Keratinocyte (primary cell): ENCODE results near the gene RBM4. TPM values are rescaled to one million over a fixed set of nuclear protein-coding genes. Genes with fewer than 3 reads are reported as not detected.

ENCODE experiments used
- DNase-seq: peaks from one replicate; pipeline ENCODE4 v3.0.0-alpha.2; 2011; ENCODE audit warnings: low read depth, missing footprints, low spot score
- FAIRE-seq: peaks from 2 replicates; lab custom pipeline; 2011; peaks lifted over from hg19 to GRCh38; lab: Jason Lieb, UNC
- H2AFZ ChIP-seq: 2 replicates; pipeline ENCODE4 v1.6.0; 2012; ENCODE audit warnings: low read length, control low read depth, inconsistent platforms; ENCODE audit not compliant: control insufficient read depth
- H3K27ac ChIP-seq: 2 replicates; pipeline ENCODE4 v1.5.1; 2011; ENCODE audit warnings: low read length; ENCODE audit not compliant: control insufficient read depth, insufficient read depth
- H3K27me3 ChIP-seq: 3 replicates; pipeline ENCODE4 v1.6.0; 2011; ENCODE audit warnings: low read length; ENCODE audit not compliant: control insufficient read depth, insufficient read depth; ENCODE audit errors: extremely low read depth
- H3K36me3 ChIP-seq, 2 experiments: 2 replicates in 1 of 2; 3 replicates in 1 of 2; pipeline ENCODE4 v1.5.1; 2011; ENCODE audit warnings: low read length in 2 of 2, mild to moderate bottlenecking in 1 of 2; ENCODE audit not compliant: control insufficient read depth in 2 of 2, insufficient read depth in 2 of 2; ENCODE audit errors: extremely low read depth in 1 of 2
- H3K4me1 ChIP-seq: 3 replicates; pipeline ENCODE4 v1.5.1; 2011; ENCODE audit warnings: low read length; ENCODE audit not compliant: control insufficient read depth, insufficient read depth; ENCODE audit errors: extremely low read depth
- H3K4me2 ChIP-seq: 3 replicates; pipeline ENCODE4 v1.6.0; 2011; ENCODE audit warnings: low read depth, low read length; ENCODE audit not compliant: control insufficient read depth, insufficient read depth; ENCODE audit errors: extremely low read depth
- H3K4me3 ChIP-seq, 3 experiments: fragments of 200-600 bp in 1 of 3; sonication (generic) in 1 of 3; 2 replicates in 2 of 3; 3 replicates in 1 of 3; pipeline ENCODE4 v1.5.1; 2011 to 2016; ENCODE audit warnings: low read length in 3 of 3, mild to moderate bottlenecking in 3 of 3, control low read depth in 2 of 3, inconsistent platforms in 1 of 3, low read depth in 1 of 3, mixed read lengths in 1 of 3, mixed run types in 1 of 3, moderate library complexity in 1 of 3; ENCODE audit not compliant: control insufficient read depth in 2 of 3, insufficient read depth in 2 of 3; ENCODE audit errors: extremely low read depth in 1 of 3
- H3K79me2 ChIP-seq: 2 replicates; pipeline ENCODE4 v1.6.0; 2012; ENCODE audit warnings: low read length; ENCODE audit not compliant: control insufficient read depth, insufficient read depth
- H3K9ac ChIP-seq: 3 replicates; pipeline ENCODE4 v1.6.0; 2011; ENCODE audit warnings: low read length; ENCODE audit not compliant: control insufficient read depth, insufficient read depth; ENCODE audit errors: extremely low read depth
- H3K9me1 ChIP-seq: 3 replicates; pipeline ENCODE4 v1.6.0; 2011; ENCODE audit warnings: low read length; ENCODE audit not compliant: control insufficient read depth, insufficient read depth; ENCODE audit errors: extremely low read depth
- H3K9me3 ChIP-seq: 2 replicates; pipeline ENCODE4 v1.5.1; 2012; ENCODE audit warnings: low read depth, low read length; ENCODE audit not compliant: control insufficient read depth
- H4K20me1 ChIP-seq: 3 replicates; pipeline ENCODE4 v1.6.0; 2011; ENCODE audit warnings: low read length; ENCODE audit not compliant: control insufficient read depth, insufficient read depth; ENCODE audit errors: extremely low read depth
- EZH2 ChIP-seq: IDR thresholded peaks from one replicate; pipeline ENCODE4 v1.6.1; 2012; ENCODE audit warnings: inconsistent platforms, mild to moderate bottlenecking, low read length, moderate library complexity
- dilution Hi-C: fragments of 300-500 bp; cut with MboI; formaldehyde crosslinking; loops from one replicate; pipeline ENCODE4 v1.7.0; 2020; ENCODE audit warnings: low sequenced_read_pairs; ENCODE audit not compliant: extremely low pct_ligation_motif_present
- polyA plus RNA-seq, 5 experiments: library from polyadenylated mRNA; depleted of rRNA in 3 of 5; stranded (reverse) in 3 of 5; stranded (forward) in 1 of 5; unstranded in 1 of 5; fragments of >200 nt; gene quantifications; 1 replicate in 1 of 5; 2 replicates in 3 of 5; 3 replicates in 1 of 5; pipeline versions ENCODE4 v1.2.1 to v1.2.3, GENCODE V29; 2011 to 2012; ENCODE audit warnings: missing spikeins in 2 of 5, low read depth in 1 of 5, low replicate concordance in 1 of 5
- TF ChIP-seq, protein P1 (sequence below), 3 experiments: IDR thresholded peaks in 1 of 3; conservative IDR thresholded peaks in 1 of 3; optimal IDR thresholded peaks in 1 of 3; 2 replicates in 2 of 3; 3 replicates in 1 of 3; pipeline versions ENCODE3 to v1.5.1; 2011; ENCODE audit warnings: low read length in 3 of 3, mild to moderate bottlenecking in 3 of 3, moderate library complexity in 2 of 3, control low read depth in 1 of 3, inconsistent platforms in 1 of 3; ENCODE audit not compliant: insufficient read depth in 2 of 3; ENCODE audit errors: extremely low read depth in 1 of 3

Gene RBM4
- polyA plus RNA-seq, 1 donor (not counting 4 experiments of a cell fraction or from before 2014, with no cell fraction given), result 190 TPM

DNA sequence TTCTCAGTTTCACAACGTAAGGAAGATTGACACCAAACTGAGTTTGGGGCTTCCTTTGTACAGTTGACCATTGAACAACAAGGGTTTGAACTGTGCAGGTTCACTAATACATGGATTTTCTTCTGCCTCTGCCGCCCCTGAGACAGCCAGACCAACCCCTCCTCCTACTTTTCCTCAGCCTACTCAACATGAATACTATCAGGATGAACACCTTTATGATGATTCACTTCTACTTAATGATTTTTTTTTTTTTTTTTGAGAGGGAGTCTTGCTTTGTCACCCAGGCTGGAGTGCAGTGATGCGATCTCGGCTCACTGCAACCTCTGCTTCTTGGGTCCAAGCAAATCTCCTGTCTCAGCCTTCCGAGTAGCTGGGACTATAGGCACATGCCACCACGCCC, 14.6 kb downstream of the RBM4 start:
- Histone ChIP-seq H2AFZ (no peak overlapping the region), H3K27me3 (no peaks in the 10 kb centered on the region), H4K20me1 (no peaks in the 10 kb centered on the region), H3K79me2 (peaks cover 32% of the 10 kb centered on the region), H3K27ac (no peak overlapping the region), H3K4me3 (no peak overlapping the region), H3K4me2 (no peak overlapping the region), H3K9me3 (no peaks in the 10 kb centered on the region), H3K9me1 (no peaks in the 10 kb centered on the region), H3K4me1 (peaks cover 8% of the 10 kb centered on the region), H3K36me3 (peaks cover 7 to 10% of the 10 kb centered on the region in 2 experiments), H3K9ac (no peak overlapping the region)
- DNase-seq (no peak), FAIRE-seq (no peak)
- dilution Hi-C loops, result no loop called here
- no peak for TF ChIP-seq EZH2
- TF ChIP-seq, protein P1, sequence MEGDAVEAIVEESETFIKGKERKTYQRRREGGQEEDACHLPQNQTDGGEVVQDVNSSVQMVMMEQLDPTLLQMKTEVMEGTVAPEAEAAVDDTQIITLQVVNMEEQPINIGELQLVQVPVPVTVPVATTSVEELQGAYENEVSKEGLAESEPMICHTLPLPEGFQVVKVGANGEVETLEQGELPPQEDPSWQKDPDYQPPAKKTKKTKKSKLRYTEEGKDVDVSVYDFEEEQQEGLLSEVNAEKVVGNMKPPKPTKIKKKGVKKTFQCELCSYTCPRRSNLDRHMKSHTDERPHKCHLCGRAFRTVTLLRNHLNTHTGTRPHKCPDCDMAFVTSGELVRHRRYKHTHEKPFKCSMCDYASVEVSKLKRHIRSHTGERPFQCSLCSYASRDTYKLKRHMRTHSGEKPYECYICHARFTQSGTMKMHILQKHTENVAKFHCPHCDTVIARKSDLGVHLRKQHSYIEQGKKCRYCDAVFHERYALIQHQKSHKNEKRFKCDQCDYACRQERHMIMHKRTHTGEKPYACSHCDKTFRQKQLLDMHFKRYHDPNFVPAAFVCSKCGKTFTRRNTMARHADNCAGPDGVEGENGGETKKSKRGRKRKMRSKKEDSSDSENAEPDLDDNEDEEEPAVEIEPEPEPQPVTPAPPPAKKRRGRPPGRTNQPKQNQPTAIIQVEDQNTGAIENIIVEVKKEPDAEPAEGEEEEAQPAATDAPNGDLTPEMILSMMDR (optimal IDR thresholded peaks at IDR 0.05 in 1 of 3, IDR thresholded peaks at IDR 0.05 in 1 of 3, conservative IDR thresholded peaks at IDR 0.05 in 1 of 3; ENCODE audit: extremely low read depth in 1 of 3, insufficient read depth in 2 of 3, low read length in 3 of 3), result no peak

DNA sequence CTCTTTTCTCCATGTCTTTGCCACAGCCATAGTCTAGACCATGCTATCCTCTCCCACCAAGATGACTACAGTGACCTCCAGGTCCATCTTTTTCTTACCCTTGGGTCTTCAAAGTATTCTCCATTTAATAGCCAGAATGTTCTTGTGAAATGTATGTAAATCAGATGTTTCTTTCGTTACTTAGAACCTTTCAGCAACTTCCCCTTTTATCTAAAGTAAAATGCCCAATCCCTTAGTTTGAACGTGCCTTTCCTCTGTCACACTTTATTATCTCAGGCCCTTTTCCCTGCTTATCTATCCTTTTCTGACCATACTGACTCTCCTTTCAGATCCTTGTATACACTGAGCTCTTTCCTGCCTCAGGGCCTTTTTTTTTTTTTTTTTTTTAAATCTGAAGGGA, 21.3 kb downstream of the RBM4 start:
- Histone ChIP-seq H3K9me1 (peaks cover 2% of the 10 kb centered on the region), H2AFZ (no peak overlapping the region), H3K27me3 (no peaks in the 10 kb centered on the region), H3K4me1 (no peaks in the 10 kb centered on the region), H3K9me3 (no peaks in the 10 kb centered on the region), H4K20me1 (no peaks in the 10 kb centered on the region), H3K9ac (no peak overlapping the region), H3K36me3 (peaks cover 4 to 8% of the 10 kb centered on the region in 2 experiments), H3K4me2 (no peak overlapping the region), H3K4me3 (no peak overlapping the region), H3K27ac (no peak overlapping the region), H3K79me2 (peaks cover 7% of the 10 kb centered on the region)
- TF ChIP-seq EZH2, result no peak
- TF ChIP-seq, protein P1 (optimal IDR thresholded peaks at IDR 0.05 in 1 of 3, IDR thresholded peaks at IDR 0.05 in 1 of 3, conservative IDR thresholded peaks at IDR 0.05 in 1 of 3; ENCODE audit: extremely low read depth in 1 of 3, insufficient read depth in 2 of 3, low read length in 3 of 3), result no peak
- DNase-seq, result no peak
- dilution Hi-C loops, result no loop called here
- FAIRE-seq, result no peak
